ENCODE results near the gene F11. TPM values are rescaled to one million over a fixed set of nuclear protein-coding genes. Genes with fewer than 3 reads are reported as not detected.
A peak's percentile ranks its signal among the peaks of the same experiment; 100 is the strongest.
"Not testable (repeated sequence)": the region's sequence is repeated elsewhere in the genome, so short reads cannot be mapped to it uniquely, and the experiment has no call there.

The F11 gene
- total RNA-seq, 1 experiment from 2014 or later, result 0.38 TPM

GRCh38 chr4:186258216-186258811 lies 7.7 kb upstream of the F11 start:
- Mint-ChIP-seq H3K36me3 (ENCODE audit: insufficient read depth, unreplicated experiment) (peaks cover 14% of the 10 kb centered on the region), H3K4me1 (ENCODE audit: low read depth, unreplicated experiment) (peaks cover 14% of the 10 kb centered on the region), H3K27me3 (ENCODE audit: unreplicated experiment) (no peaks in the 10 kb centered on the region), H3K27ac (ENCODE audit: unreplicated experiment) (no peak overlapping the region), H3K4me3 (ENCODE audit: low read depth, unreplicated experiment) (no peak overlapping the region), H3K9me3 (ENCODE audit: low read depth, unreplicated experiment) (no peaks in the 10 kb centered on the region)
- DNase-seq, result no peak
- no TSS peak for BruUV-seq (replicated peaks)
- no peak for TF ChIP-seq CTCF (IDR thresholded peaks at IDR 0.05; ENCODE audit: unreplicated experiment)
- intact Hi-C loops (cut with micrococcal nuclease; ENCODE audit: unreplicated experiment), result no loop called here
- CTCF ChIA-PET, result no interaction called here

GRCh38 chr4:186260117-186260503 lies 5.9 kb upstream of the F11 start:
- peaks cover 14% of the 10 kb centered on the region for H3K4me1 Mint-ChIP-seq (ENCODE audit: low read depth, unreplicated experiment)
- H3K27me3 Mint-ChIP-seq (ENCODE audit: unreplicated experiment), result no peaks in the 10 kb centered on the region
- peak overlapping the region; percentile 85 for H3K27ac Mint-ChIP-seq (ENCODE audit: unreplicated experiment)
- H3K36me3 Mint-ChIP-seq (ENCODE audit: insufficient read depth, unreplicated experiment), result peaks cover 9% of the 10 kb centered on the region
- no peak for TF ChIP-seq CTCF (IDR thresholded peaks at IDR 0.05; ENCODE audit: unreplicated experiment)
- peak; percentile 49 for DNase-seq
- H3K9me3 Mint-ChIP-seq (ENCODE audit: low read depth, unreplicated experiment), result no peaks in the 10 kb centered on the region
- no TSS peak for BruUV-seq (replicated peaks)
- H3K4me3 Mint-ChIP-seq (ENCODE audit: low read depth, unreplicated experiment), result peak overlapping the region; percentile 57
- intact Hi-C loops (cut with micrococcal nuclease; ENCODE audit: unreplicated experiment), result loop anchor here (10.0 kb wide), 1 partner anchor 55 kb away; no protein-coding TSS in a partner anchor
- CTCF ChIA-PET, result no interaction called here

GRCh38 chr4:186260504-186261448 lies 5.2 kb upstream of the F11 start:
- CTCF ChIA-PET, result no interaction called here
- Mint-ChIP-seq H3K27ac (ENCODE audit: unreplicated experiment) (peak overlapping the region; percentile 85), H3K9me3 (ENCODE audit: low read depth, unreplicated experiment) (no peaks in the 10 kb centered on the region), H3K4me3 (ENCODE audit: low read depth, unreplicated experiment) (peak overlapping the region; percentile 57), H3K4me1 (ENCODE audit: low read depth, unreplicated experiment) (peaks cover 14% of the 10 kb centered on the region), H3K36me3 (ENCODE audit: insufficient read depth, unreplicated experiment) (peaks cover 9% of the 10 kb centered on the region), H3K27me3 (ENCODE audit: unreplicated experiment) (no peaks in the 10 kb centered on the region)
- BruUV-seq (replicated peaks), result no TSS peak
- peak; percentile 50 for DNase-seq
- TF ChIP-seq CTCF (IDR thresholded peaks at IDR 0.05; ENCODE audit: unreplicated experiment), result no peak
- intact Hi-C loops (cut with micrococcal nuclease; ENCODE audit: unreplicated experiment), result loop anchor here (10.0 kb wide), 1 partner anchor 56 kb away; no protein-coding TSS in a partner anchor

- Mint-ChIP-seq H3K9me3 (ENCODE audit: low read depth, unreplicated experiment) (no peaks in the 10 kb centered on the region), H3K36me3 (ENCODE audit: insufficient read depth, unreplicated experiment) (peaks cover 9% of the 10 kb centered on the region), H3K4me1 (ENCODE audit: low read depth, unreplicated experiment) (peaks cover 25% of the 10 kb centered on the region), H3K27ac (ENCODE audit: unreplicated experiment) (no peak overlapping the region), H3K27me3 (ENCODE audit: unreplicated experiment) (no peaks in the 10 kb centered on the region), H3K4me3 (ENCODE audit: low read depth, unreplicated experiment) (no peak overlapping the region)
- intact Hi-C loops (cut with micrococcal nuclease; ENCODE audit: unreplicated experiment), result loop anchor here (10.0 kb wide), 1 partner anchor 60 kb away; no protein-coding TSS in a partner anchor
- DNase-seq, result no peak
- no TSS peak for BruUV-seq (replicated peaks)
- CTCF ChIA-PET, result no interaction called here
- no peak for TF ChIP-seq CTCF (IDR thresholded peaks at IDR 0.05; ENCODE audit: unreplicated experiment)
Measured at GRCh38 chr4:186264660-186265059, 1.3 kb upstream of the F11 start.

GRCh38 chr4:186265250-186265649 lies 739 bp upstream of the F11 start:
- CTCF ChIA-PET; H3K27ac Mint-ChIP-seq (ENCODE audit: unreplicated experiment): not testable (repeated sequence)

More at GRCh38 chr4:186265250-186265649, 739 bp upstream of the F11 start:
- not testable (repeated sequence) for H3K9me3 Mint-ChIP-seq (ENCODE audit: low read depth, unreplicated experiment); H3K27me3 Mint-ChIP-seq (ENCODE audit: unreplicated experiment); BruUV-seq (replicated peaks); DNase-seq; H3K36me3 Mint-ChIP-seq (ENCODE audit: insufficient read depth, unreplicated experiment); H3K4me3 Mint-ChIP-seq (ENCODE audit: low read depth, unreplicated experiment)
- intact Hi-C loops (cut with micrococcal nuclease; ENCODE audit: unreplicated experiment), result loop anchor here (10.0 kb wide), 1 partner anchor 60 kb away; no protein-coding TSS in a partner anchor
- H3K4me1 Mint-ChIP-seq (ENCODE audit: low read depth, unreplicated experiment), result peaks cover 20% of the 10 kb centered on the region
